Measurements from ENCODE around the gene LIPN.

Gene LIPN

DNA sequence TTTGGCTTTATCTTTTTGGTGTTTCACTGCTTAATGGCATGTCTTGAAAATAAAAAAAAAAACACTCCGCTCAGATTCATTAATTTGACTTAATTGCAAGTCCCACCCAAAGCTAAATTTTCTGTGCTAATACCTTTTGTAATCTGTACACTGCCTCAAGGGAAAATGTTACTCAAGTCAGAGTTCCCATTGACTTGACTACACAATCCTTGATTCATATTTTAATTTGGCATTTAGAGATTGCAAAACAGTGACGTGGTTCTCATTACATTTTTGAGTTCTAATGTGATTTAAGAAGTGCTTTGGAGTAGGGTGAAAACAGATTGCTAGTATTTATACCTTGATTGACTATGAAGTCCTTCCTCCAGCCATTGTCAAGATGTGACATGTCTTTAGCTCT lies 21.4 kb downstream of the LIPN start:
- no peak overlapping the region for H3K4me3 ChIP-seq (ENCODE audit: low read length in 2 of 2)
- no peaks in the 10 kb centered on the region for H3K4me1 ChIP-seq (ENCODE audit: control insufficient read depth in 2 of 2, insufficient read depth in 2 of 2, low read length in 2 of 2)
- no peak overlapping the region for H3K9ac ChIP-seq (ENCODE audit: low read depth in 1 of 2, low read length in 2 of 2)
- H3K27ac ChIP-seq (ENCODE audit: low read depth in 2 of 2, low read length in 2 of 2) = no peak overlapping the region
- H3K27me3 ChIP-seq (ENCODE audit: control insufficient read depth in 2 of 2, insufficient read depth in 2 of 2, low read length in 2 of 2) = no peaks in the 10 kb centered on the region
- no peaks in the 10 kb centered on the region for H3K9me3 ChIP-seq (ENCODE audit: control insufficient read depth in 2 of 2, low read length in 2 of 2)
- H3K36me3 ChIP-seq (ENCODE audit: control insufficient read depth in 2 of 2, insufficient read depth in 2 of 2, low read length in 2 of 2) = no peaks in the 10 kb centered on the region

DNA sequence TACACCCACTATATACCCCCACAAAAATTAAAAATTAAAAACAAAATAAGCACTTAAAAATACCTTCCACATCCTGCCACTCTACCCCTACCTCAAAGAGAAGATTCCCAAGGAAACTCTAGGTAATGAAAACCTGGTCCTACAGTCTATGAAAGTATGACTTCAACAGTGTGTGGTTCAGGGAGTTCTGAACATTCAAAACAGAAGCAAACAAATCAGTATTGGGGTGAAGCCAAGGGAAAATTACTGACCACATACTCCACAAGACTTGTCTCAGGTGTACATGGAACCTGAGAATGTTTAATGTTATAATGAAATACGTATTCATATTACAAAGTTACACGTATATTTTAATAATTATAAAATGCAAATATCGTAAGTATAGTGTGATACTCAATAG lies 22.4 kb downstream of the LIPN start:
- H3K9me3 ChIP-seq (ENCODE audit: control insufficient read depth in 2 of 2, low read length in 2 of 2) = no peaks in the 10 kb centered on the region
- no peak overlapping the region for H3K4me3 ChIP-seq (ENCODE audit: low read length in 2 of 2)
- H3K27ac ChIP-seq (ENCODE audit: low read depth in 2 of 2, low read length in 2 of 2) = no peak overlapping the region
- H3K4me1 ChIP-seq (ENCODE audit: control insufficient read depth in 2 of 2, insufficient read depth in 2 of 2, low read length in 2 of 2) = no peaks in the 10 kb centered on the region
- no peaks in the 10 kb centered on the region for H3K27me3 ChIP-seq (ENCODE audit: control insufficient read depth in 2 of 2, insufficient read depth in 2 of 2, low read length in 2 of 2)
- no peaks in the 10 kb centered on the region for H3K36me3 ChIP-seq (ENCODE audit: control insufficient read depth in 2 of 2, insufficient read depth in 2 of 2, low read length in 2 of 2)
- no peak overlapping the region for H3K9ac ChIP-seq (ENCODE audit: low read depth in 1 of 2, low read length in 2 of 2)

DNA sequence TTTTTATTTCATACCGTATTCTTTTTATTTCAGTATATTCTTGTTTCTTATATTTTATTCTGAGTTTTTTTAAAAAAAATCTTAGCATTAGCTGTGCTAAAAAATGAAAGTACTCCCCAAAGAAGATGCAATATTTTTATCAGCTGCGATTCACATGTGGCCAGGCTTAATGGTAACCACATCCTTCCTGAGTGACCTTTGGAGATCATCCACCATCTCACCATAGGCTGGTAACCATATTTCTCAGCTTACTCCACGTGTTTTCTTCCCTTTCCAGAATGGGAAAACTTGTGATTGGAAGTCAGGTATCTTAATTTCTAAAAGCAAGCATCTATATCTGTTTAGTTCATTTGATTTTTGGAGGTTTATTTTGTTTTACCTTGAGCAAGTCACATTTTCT lies 23.9 kb downstream of the LIPN start:
- Histone ChIP-seq H3K4me3 (ENCODE audit: low read length in 2 of 2) (no peak overlapping the region), H3K4me1 (ENCODE audit: control insufficient read depth in 2 of 2, insufficient read depth in 2 of 2, low read length in 2 of 2) (no peaks in the 10 kb centered on the region), H3K27me3 (ENCODE audit: control insufficient read depth in 2 of 2, insufficient read depth in 2 of 2, low read length in 2 of 2) (no peaks in the 10 kb centered on the region), H3K9ac (ENCODE audit: low read depth in 1 of 2, low read length in 2 of 2) (no peak overlapping the region), H3K36me3 (ENCODE audit: control insufficient read depth in 2 of 2, insufficient read depth in 2 of 2, low read length in 2 of 2) (no peaks in the 10 kb centered on the region), H3K27ac (ENCODE audit: low read depth in 2 of 2, low read length in 2 of 2) (no peak overlapping the region), H3K9me3 (ENCODE audit: control insufficient read depth in 2 of 2, low read length in 2 of 2) (no peaks in the 10 kb centered on the region)

DNA sequence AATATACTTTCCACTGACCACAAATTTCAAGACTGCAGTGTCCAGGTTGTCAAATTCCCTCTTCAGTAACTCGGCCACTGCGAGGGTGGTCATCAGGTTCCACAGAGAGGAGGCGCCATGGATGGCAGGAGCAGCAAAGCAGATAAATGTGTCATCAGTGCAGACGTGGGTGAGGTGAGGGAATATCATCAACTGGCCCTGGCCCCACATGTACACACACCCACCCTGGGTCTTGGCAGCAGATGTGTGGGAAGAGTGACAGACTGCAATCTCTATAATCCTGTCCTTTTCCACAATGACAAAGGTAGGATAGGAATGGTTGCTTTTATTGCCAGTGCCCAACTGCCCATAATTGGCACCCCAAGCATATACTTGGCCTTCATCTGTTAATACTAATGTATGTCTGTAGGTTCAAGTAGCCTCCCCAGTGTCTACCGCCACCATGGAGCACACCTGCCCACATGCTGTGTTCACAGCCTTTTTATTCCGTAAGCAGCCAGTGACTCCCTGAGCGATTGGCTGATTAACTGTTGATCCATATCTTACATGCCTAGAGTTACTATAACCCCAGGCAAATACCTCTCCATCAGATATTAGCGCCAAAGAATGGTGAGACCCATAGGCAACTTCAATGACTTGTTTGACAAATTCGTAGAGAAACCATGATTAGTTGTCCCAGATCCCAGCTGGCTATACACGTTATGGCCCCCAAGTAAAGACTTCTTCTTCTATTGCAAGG lies 26.4 kb downstream of the LIPN start:
- Histone ChIP-seq H3K27ac (ENCODE audit: low read depth in 2 of 2, low read length in 2 of 2) (no peak overlapping the region), H3K9ac (ENCODE audit: low read depth in 1 of 2, low read length in 2 of 2) (no peak overlapping the region), H3K27me3 (ENCODE audit: control insufficient read depth in 2 of 2, insufficient read depth in 2 of 2, low read length in 2 of 2) (no peaks in the 10 kb centered on the region)

DNA sequence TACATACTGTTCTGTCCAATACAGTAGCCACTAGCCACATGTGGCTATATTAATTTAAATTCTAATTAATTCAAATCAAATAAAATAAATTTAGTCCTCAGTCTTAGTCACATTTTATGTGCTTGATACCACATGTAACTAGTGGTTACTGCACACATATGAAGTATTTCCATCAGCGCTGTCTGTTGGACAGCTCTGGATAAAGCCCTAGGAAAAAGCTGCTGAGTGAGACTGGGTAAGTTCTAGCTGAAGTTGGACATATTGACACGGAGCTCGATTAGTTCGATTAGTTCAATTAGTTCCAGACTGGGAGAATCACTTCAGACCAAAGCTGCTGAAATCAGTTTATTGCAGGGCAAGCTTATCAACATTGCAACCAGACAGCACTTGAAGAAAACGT lies 27.6 kb downstream of the LIPN start:
- H3K4me3 ChIP-seq (ENCODE audit: low read length in 2 of 2) = no peak overlapping the region
- no peaks in the 10 kb centered on the region for H3K4me1 ChIP-seq (ENCODE audit: control insufficient read depth in 2 of 2, insufficient read depth in 2 of 2, low read length in 2 of 2)
- H3K9ac ChIP-seq (ENCODE audit: low read depth in 1 of 2, low read length in 2 of 2) = no peak overlapping the region
- no peaks in the 10 kb centered on the region for H3K27me3 ChIP-seq (ENCODE audit: control insufficient read depth in 2 of 2, insufficient read depth in 2 of 2, low read length in 2 of 2)
- H3K27ac ChIP-seq (ENCODE audit: low read depth in 2 of 2, low read length in 2 of 2) = no peak overlapping the region
- no peaks in the 10 kb centered on the region for H3K36me3 ChIP-seq (ENCODE audit: control insufficient read depth in 2 of 2, insufficient read depth in 2 of 2, low read length in 2 of 2)
- H3K9me3 ChIP-seq (ENCODE audit: control insufficient read depth in 2 of 2, low read length in 2 of 2) = no peaks in the 10 kb centered on the region

More for the DNA sequence above, 26.4 kb downstream of the LIPN start:
- Histone ChIP-seq H3K4me1 (ENCODE audit: control insufficient read depth in 2 of 2, insufficient read depth in 2 of 2, low read length in 2 of 2) (no peaks in the 10 kb centered on the region), H3K36me3 (ENCODE audit: control insufficient read depth in 2 of 2, insufficient read depth in 2 of 2, low read length in 2 of 2) (no peaks in the 10 kb centered on the region), H3K4me3 (ENCODE audit: low read length in 2 of 2) (no peak overlapping the region), H3K9me3 (ENCODE audit: control insufficient read depth in 2 of 2, low read length in 2 of 2) (no peaks in the 10 kb centered on the region)

DNA sequence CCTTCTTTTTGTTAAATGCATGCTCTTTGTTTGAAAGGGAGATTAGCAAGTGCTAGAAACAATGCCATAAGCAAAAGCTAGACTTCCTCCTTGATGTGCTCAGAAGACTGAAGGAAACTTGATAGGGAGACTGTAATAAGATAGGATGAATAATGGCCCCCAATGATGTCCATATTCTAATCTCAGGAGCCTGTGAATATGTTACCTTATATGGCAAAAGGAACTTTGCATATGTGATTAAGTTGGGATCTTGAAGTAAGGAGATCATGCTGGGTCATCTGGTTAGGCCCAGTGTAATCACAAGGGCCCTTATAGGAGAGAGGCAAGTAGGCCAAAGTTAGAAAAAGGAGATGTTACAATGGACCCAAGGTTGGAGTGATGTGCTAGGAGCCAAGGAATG lies 29.1 kb downstream of the LIPN start:
- no peaks in the 10 kb centered on the region for H3K9me3 ChIP-seq (ENCODE audit: control insufficient read depth in 2 of 2, low read length in 2 of 2)

DNA sequence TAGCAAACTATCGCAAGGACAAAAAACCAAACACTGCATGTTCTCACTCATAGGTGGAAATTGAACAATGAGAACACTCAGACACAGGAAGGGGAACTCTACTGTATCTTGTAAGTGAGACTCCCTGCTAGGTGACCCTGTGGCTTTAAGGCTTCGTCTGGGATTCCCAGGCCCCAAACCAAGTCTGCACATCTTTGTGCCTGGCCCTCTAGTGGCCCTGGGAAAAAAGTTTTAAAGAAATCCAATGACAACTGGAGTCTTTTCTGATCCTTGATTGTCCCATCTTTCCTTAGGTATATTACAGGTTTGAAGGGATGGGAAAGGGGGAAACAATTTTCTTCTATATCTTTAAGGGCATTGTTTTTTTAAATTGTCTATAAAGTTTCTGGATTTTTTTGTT lies 32.1 kb downstream of the LIPN start:
- H3K27ac ChIP-seq (ENCODE audit: low read depth in 2 of 2, low read length in 2 of 2) = no peak overlapping the region

More for the DNA sequence above, 29.1 kb downstream of the LIPN start:
- Histone ChIP-seq H3K4me3 (ENCODE audit: low read length in 2 of 2) (no peak overlapping the region), H3K36me3 (ENCODE audit: control insufficient read depth in 2 of 2, insufficient read depth in 2 of 2, low read length in 2 of 2) (no peaks in the 10 kb centered on the region), H3K27ac (ENCODE audit: low read depth in 2 of 2, low read length in 2 of 2) (no peak overlapping the region), H3K4me1 (ENCODE audit: control insufficient read depth in 2 of 2, insufficient read depth in 2 of 2, low read length in 2 of 2) (no peaks in the 10 kb centered on the region), H3K9ac (ENCODE audit: low read depth in 1 of 2, low read length in 2 of 2) (no peak overlapping the region), H3K27me3 (ENCODE audit: control insufficient read depth in 2 of 2, insufficient read depth in 2 of 2, low read length in 2 of 2) (no peaks in the 10 kb centered on the region)

DNA sequence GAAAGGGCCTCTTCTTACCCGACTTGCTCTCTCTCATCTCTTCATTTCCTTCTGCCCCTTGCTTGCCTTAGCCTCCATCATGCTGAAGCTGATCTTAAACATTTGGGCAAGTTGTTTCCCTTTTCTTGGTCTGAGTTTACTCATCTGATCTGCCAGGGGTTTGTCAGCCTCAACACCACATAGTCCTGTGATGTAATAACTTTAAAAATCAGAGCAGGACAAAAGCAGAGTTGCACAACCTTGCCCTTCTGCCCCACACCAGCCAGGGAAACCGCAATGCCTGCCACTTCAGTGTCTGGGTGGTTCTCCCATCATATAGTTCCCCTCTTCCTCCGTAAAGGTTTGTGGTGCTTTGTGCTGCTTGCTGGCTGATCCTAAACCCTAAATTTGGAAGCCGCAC lies 32.8 kb downstream of the LIPN start:
- Histone ChIP-seq H3K9ac (ENCODE audit: low read depth in 1 of 2, low read length in 2 of 2) (no peak overlapping the region), H3K9me3 (ENCODE audit: control insufficient read depth in 2 of 2, low read length in 2 of 2) (no peaks in the 10 kb centered on the region), H3K4me3 (ENCODE audit: low read length in 2 of 2) (no peak overlapping the region), H3K27me3 (ENCODE audit: control insufficient read depth in 2 of 2, insufficient read depth in 2 of 2, low read length in 2 of 2) (no peaks in the 10 kb centered on the region), H3K36me3 (ENCODE audit: control insufficient read depth in 2 of 2, insufficient read depth in 2 of 2, low read length in 2 of 2) (no peaks in the 10 kb centered on the region), H3K27ac (ENCODE audit: low read depth in 2 of 2, low read length in 2 of 2) (no peak overlapping the region), H3K4me1 (ENCODE audit: control insufficient read depth in 2 of 2, insufficient read depth in 2 of 2, low read length in 2 of 2) (no peaks in the 10 kb centered on the region)

More for the DNA sequence above, 32.1 kb downstream of the LIPN start:
- Histone ChIP-seq H3K36me3 (ENCODE audit: control insufficient read depth in 2 of 2, insufficient read depth in 2 of 2, low read length in 2 of 2) (no peaks in the 10 kb centered on the region), H3K4me3 (ENCODE audit: low read length in 2 of 2) (no peak overlapping the region), H3K4me1 (ENCODE audit: control insufficient read depth in 2 of 2, insufficient read depth in 2 of 2, low read length in 2 of 2) (no peaks in the 10 kb centered on the region), H3K9ac (ENCODE audit: low read depth in 1 of 2, low read length in 2 of 2) (no peak overlapping the region), H3K9me3 (ENCODE audit: control insufficient read depth in 2 of 2, low read length in 2 of 2) (no peaks in the 10 kb centered on the region), H3K27me3 (ENCODE audit: control insufficient read depth in 2 of 2, insufficient read depth in 2 of 2, low read length in 2 of 2) (no peaks in the 10 kb centered on the region)

DNA sequence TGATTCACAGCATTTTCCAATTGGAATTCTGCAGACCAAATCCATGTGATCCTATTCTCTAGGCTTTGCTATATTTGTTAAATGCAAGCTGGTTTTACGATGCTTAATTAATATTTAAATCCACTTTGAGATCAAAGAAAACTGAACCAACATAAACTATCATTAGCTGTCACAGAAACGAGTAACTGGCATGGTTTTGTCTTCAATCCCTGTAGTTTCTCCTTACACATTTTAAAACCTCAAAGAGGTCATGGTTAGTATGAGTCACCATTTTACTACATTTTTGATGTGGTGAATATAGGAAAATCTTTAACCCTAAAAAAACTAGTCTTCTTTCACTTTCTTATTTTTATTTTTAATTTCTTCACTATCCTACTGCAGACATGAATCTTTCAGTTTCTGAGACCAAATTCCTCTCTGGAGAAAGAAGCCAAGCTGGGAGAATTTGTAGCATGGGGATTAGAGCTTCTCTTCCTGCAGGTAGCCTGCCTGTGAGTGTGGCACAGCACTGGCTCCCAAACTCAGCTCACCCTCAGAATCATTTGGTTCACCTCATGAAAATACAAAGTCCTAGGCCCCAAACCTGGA lies 34.0 kb downstream of the LIPN start:
- Histone ChIP-seq H3K36me3 (ENCODE audit: control insufficient read depth in 2 of 2, insufficient read depth in 2 of 2, low read length in 2 of 2) (no peaks in the 10 kb centered on the region), H3K9ac (ENCODE audit: low read depth in 1 of 2, low read length in 2 of 2) (no peak overlapping the region), H3K9me3 (ENCODE audit: control insufficient read depth in 2 of 2, low read length in 2 of 2) (no peaks in the 10 kb centered on the region), H3K4me1 (ENCODE audit: control insufficient read depth in 2 of 2, insufficient read depth in 2 of 2, low read length in 2 of 2) (no peaks in the 10 kb centered on the region), H3K27ac (ENCODE audit: low read depth in 2 of 2, low read length in 2 of 2) (no peak overlapping the region), H3K4me3 (ENCODE audit: low read length in 2 of 2) (no peak overlapping the region), H3K27me3 (ENCODE audit: control insufficient read depth in 2 of 2, insufficient read depth in 2 of 2, low read length in 2 of 2) (no peaks in the 10 kb centered on the region)

DNA sequence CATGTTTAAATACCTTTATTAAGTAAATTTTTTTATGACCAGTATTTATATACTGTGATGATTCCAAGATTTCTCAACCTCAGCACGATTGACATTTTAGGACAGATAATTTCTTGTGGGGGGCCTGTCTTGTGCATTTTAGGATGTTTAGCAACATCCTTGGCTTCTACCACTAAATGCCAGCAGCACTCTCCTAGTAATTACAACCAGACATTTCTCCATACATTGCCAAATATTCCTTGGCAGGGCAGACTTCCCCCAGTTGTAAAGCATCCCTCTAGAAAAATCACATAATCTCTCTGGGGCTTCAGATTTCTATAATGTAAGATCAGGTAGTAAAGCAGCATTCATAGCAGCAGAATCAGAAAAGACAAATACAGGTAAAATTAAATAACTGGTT lies 34.9 kb downstream of the LIPN start:
- no peak overlapping the region for H3K9ac ChIP-seq (ENCODE audit: low read depth in 1 of 2, low read length in 2 of 2)
- H3K27me3 ChIP-seq (ENCODE audit: control insufficient read depth in 2 of 2, insufficient read depth in 2 of 2, low read length in 2 of 2) = no peaks in the 10 kb centered on the region
- no peak overlapping the region for H3K27ac ChIP-seq (ENCODE audit: low read depth in 2 of 2, low read length in 2 of 2)
- no peaks in the 10 kb centered on the region for H3K36me3 ChIP-seq (ENCODE audit: control insufficient read depth in 2 of 2, insufficient read depth in 2 of 2, low read length in 2 of 2)
- no peaks in the 10 kb centered on the region for H3K4me1 ChIP-seq (ENCODE audit: control insufficient read depth in 2 of 2, insufficient read depth in 2 of 2, low read length in 2 of 2)
- no peak overlapping the region for H3K4me3 ChIP-seq (ENCODE audit: low read length in 2 of 2)
- no peaks in the 10 kb centered on the region for H3K9me3 ChIP-seq (ENCODE audit: control insufficient read depth in 2 of 2, low read length in 2 of 2)

Data from mucosa of rectum (tissue), 2 donors.